ENCODE results near the gene SORCS2. TPM values are rescaled to one million over a fixed set of nuclear protein-coding genes. Genes with fewer than 3 reads are reported as not detected.

Gene SORCS2
- total RNA-seq, 1 donor from 2014 or later: not detected

- H3K9me3 Mint-ChIP-seq: no peaks in the 10 kb centered on the region
- no peak overlapping the region for H3K27ac Mint-ChIP-seq
- H3K27me3 Mint-ChIP-seq (ENCODE audit: insufficient read depth): no peaks in the 10 kb centered on the region
- H3K4me3 Mint-ChIP-seq: no peak overlapping the region
- H3K36me3 Mint-ChIP-seq (ENCODE audit: low read depth): no peaks in the 10 kb centered on the region
- H3K4me1 Mint-ChIP-seq (ENCODE audit: low read depth): no peaks in the 10 kb centered on the region
- intact Hi-C loops (cut with micrococcal nuclease): no loop called here
- DNase-seq (ENCODE audit: low spot score): no peak
Measured at GRCh38 chr4:7686070-7686870, 493.9 kb downstream of the SORCS2 start.

GRCh38 chr4:7687006-7687405, 494.7 kb downstream of the SORCS2 start:
- H3K27me3 Mint-ChIP-seq (ENCODE audit: insufficient read depth): no peaks in the 10 kb centered on the region
- no peaks in the 10 kb centered on the region for H3K36me3 Mint-ChIP-seq (ENCODE audit: low read depth)
- H3K9me3 Mint-ChIP-seq: no peaks in the 10 kb centered on the region
- DNase-seq (ENCODE audit: low spot score): no peak
- H3K4me3 Mint-ChIP-seq: no peak overlapping the region
- H3K4me1 Mint-ChIP-seq (ENCODE audit: low read depth): no peaks in the 10 kb centered on the region
- intact Hi-C loops (cut with micrococcal nuclease): no loop called here
- no peak overlapping the region for H3K27ac Mint-ChIP-seq

- intact Hi-C loops (cut with micrococcal nuclease): no loop called here
- Mint-ChIP-seq H3K36me3 (ENCODE audit: low read depth) (no peaks in the 10 kb centered on the region), H3K27ac (no peak overlapping the region), H3K4me1 (ENCODE audit: low read depth) (no peaks in the 10 kb centered on the region), H3K9me3 (no peaks in the 10 kb centered on the region), H3K4me3 (no peak overlapping the region), H3K27me3 (ENCODE audit: insufficient read depth) (no peaks in the 10 kb centered on the region)
- no peak for DNase-seq (ENCODE audit: low spot score)
Measured at GRCh38 chr4:7687796-7688195, 495.5 kb downstream of the SORCS2 start.

GRCh38 chr4:7689773-7690693, 497.7 kb downstream of the SORCS2 start:
- DNase-seq (ENCODE audit: low spot score): no peak
- Mint-ChIP-seq H3K27me3 (ENCODE audit: insufficient read depth) (no peaks in the 10 kb centered on the region), H3K36me3 (ENCODE audit: low read depth) (no peaks in the 10 kb centered on the region), H3K27ac (no peak overlapping the region), H3K4me3 (no peak overlapping the region), H3K4me1 (ENCODE audit: low read depth) (no peaks in the 10 kb centered on the region), H3K9me3 (no peaks in the 10 kb centered on the region)
- intact Hi-C loops (cut with micrococcal nuclease): no loop called here

- no peaks in the 10 kb centered on the region for H3K36me3 Mint-ChIP-seq (ENCODE audit: low read depth)
- DNase-seq (ENCODE audit: low spot score): no peak
- no peak overlapping the region for H3K4me3 Mint-ChIP-seq
- no peak overlapping the region for H3K27ac Mint-ChIP-seq
- H3K4me1 Mint-ChIP-seq (ENCODE audit: low read depth): no peaks in the 10 kb centered on the region
- intact Hi-C loops (cut with micrococcal nuclease): no loop called here
- no peaks in the 10 kb centered on the region for H3K27me3 Mint-ChIP-seq (ENCODE audit: insufficient read depth)
- H3K9me3 Mint-ChIP-seq: no peaks in the 10 kb centered on the region
Measured at GRCh38 chr4:7691061-7691460, 498.7 kb downstream of the SORCS2 start.

GRCh38 chr4:7691982-7692381, 499.6 kb downstream of the SORCS2 start:
- no peak overlapping the region for H3K27ac Mint-ChIP-seq
- no peaks in the 10 kb centered on the region for H3K4me1 Mint-ChIP-seq (ENCODE audit: low read depth)
- intact Hi-C loops (cut with micrococcal nuclease): no loop called here
- no peaks in the 10 kb centered on the region for H3K9me3 Mint-ChIP-seq
- no peaks in the 10 kb centered on the region for H3K36me3 Mint-ChIP-seq (ENCODE audit: low read depth)
- DNase-seq (ENCODE audit: low spot score): no peak
- H3K27me3 Mint-ChIP-seq (ENCODE audit: insufficient read depth): no peaks in the 10 kb centered on the region
- no peak overlapping the region for H3K4me3 Mint-ChIP-seq

- Mint-ChIP-seq H3K4me3 (no peak overlapping the region), H3K9me3 (no peaks in the 10 kb centered on the region), H3K4me1 (ENCODE audit: low read depth) (no peaks in the 10 kb centered on the region), H3K27me3 (ENCODE audit: insufficient read depth) (no peaks in the 10 kb centered on the region), H3K36me3 (ENCODE audit: low read depth) (no peaks in the 10 kb centered on the region), H3K27ac (no peak overlapping the region)
- no peak for DNase-seq (ENCODE audit: low spot score)
- intact Hi-C loops (cut with micrococcal nuclease): no loop called here
Measured at GRCh38 chr4:7692451-7693236, 500.3 kb downstream of the SORCS2 start.

GRCh38 chr4:7693237-7693608, 500.9 kb downstream of the SORCS2 start:
- DNase-seq (ENCODE audit: low spot score): no peak
- H3K36me3 Mint-ChIP-seq (ENCODE audit: low read depth): no peaks in the 10 kb centered on the region
- no peak overlapping the region for H3K27ac Mint-ChIP-seq
- no peaks in the 10 kb centered on the region for H3K4me1 Mint-ChIP-seq (ENCODE audit: low read depth)
- H3K27me3 Mint-ChIP-seq (ENCODE audit: insufficient read depth): no peaks in the 10 kb centered on the region
- intact Hi-C loops (cut with micrococcal nuclease): no loop called here
- H3K9me3 Mint-ChIP-seq: no peaks in the 10 kb centered on the region
- no peak overlapping the region for H3K4me3 Mint-ChIP-seq

- Mint-ChIP-seq H3K4me1 (ENCODE audit: low read depth) (no peaks in the 10 kb centered on the region), H3K9me3 (no peaks in the 10 kb centered on the region), H3K27me3 (ENCODE audit: insufficient read depth) (no peaks in the 10 kb centered on the region), H3K27ac (no peak overlapping the region), H3K36me3 (ENCODE audit: low read depth) (no peaks in the 10 kb centered on the region), H3K4me3 (no peak overlapping the region)
- no peak for DNase-seq (ENCODE audit: low spot score)
- intact Hi-C loops (cut with micrococcal nuclease): no loop called here
Measured at GRCh38 chr4:7693711-7694110, 501.4 kb downstream of the SORCS2 start.

GRCh38 chr4:7694324-7694723, 502.0 kb downstream of the SORCS2 start:
- no peaks in the 10 kb centered on the region for H3K9me3 Mint-ChIP-seq
- no peak for DNase-seq (ENCODE audit: low spot score)
- no peaks in the 10 kb centered on the region for H3K36me3 Mint-ChIP-seq (ENCODE audit: low read depth)
- intact Hi-C loops (cut with micrococcal nuclease): no loop called here
- H3K4me3 Mint-ChIP-seq: no peak overlapping the region
- H3K27ac Mint-ChIP-seq: no peak overlapping the region
- H3K27me3 Mint-ChIP-seq (ENCODE audit: insufficient read depth): no peaks in the 10 kb centered on the region
- no peaks in the 10 kb centered on the region for H3K4me1 Mint-ChIP-seq (ENCODE audit: low read depth)

GRCh38 chr4:7697343-7697742, 505.0 kb downstream of the SORCS2 start:
- H3K27ac Mint-ChIP-seq: no peak overlapping the region
- no peak overlapping the region for H3K4me3 Mint-ChIP-seq
- peaks cover 1% of the 10 kb centered on the region for H3K27me3 Mint-ChIP-seq (ENCODE audit: insufficient read depth)
- intact Hi-C loops (cut with micrococcal nuclease): no loop called here
- H3K9me3 Mint-ChIP-seq: no peaks in the 10 kb centered on the region
- no peak for DNase-seq (ENCODE audit: low spot score)
- no peaks in the 10 kb centered on the region for H3K4me1 Mint-ChIP-seq (ENCODE audit: low read depth)
- no peaks in the 10 kb centered on the region for H3K36me3 Mint-ChIP-seq (ENCODE audit: low read depth)

GRCh38 chr4:7697821-7698220, 505.5 kb downstream of the SORCS2 start:
- intact Hi-C loops (cut with micrococcal nuclease): no loop called here
- no peaks in the 10 kb centered on the region for H3K36me3 Mint-ChIP-seq (ENCODE audit: low read depth)
- no peaks in the 10 kb centered on the region for H3K9me3 Mint-ChIP-seq
- no peak overlapping the region for H3K4me3 Mint-ChIP-seq
- peaks cover 1% of the 10 kb centered on the region for H3K27me3 Mint-ChIP-seq (ENCODE audit: insufficient read depth)
- no peaks in the 10 kb centered on the region for H3K4me1 Mint-ChIP-seq (ENCODE audit: low read depth)
- no peak for DNase-seq (ENCODE audit: low spot score)
- H3K27ac Mint-ChIP-seq: no peak overlapping the region

- intact Hi-C loops (cut with micrococcal nuclease): no loop called here
- no peak overlapping the region for H3K4me3 Mint-ChIP-seq
Measured at GRCh38 chr4:7698584-7698983, 506.2 kb downstream of the SORCS2 start.

More at GRCh38 chr4:7698584-7698983, 506.2 kb downstream of the SORCS2 start:
- Mint-ChIP-seq H3K27me3 (ENCODE audit: insufficient read depth) (peaks cover 1% of the 10 kb centered on the region), H3K27ac (no peak overlapping the region), H3K4me1 (ENCODE audit: low read depth) (no peaks in the 10 kb centered on the region), H3K36me3 (ENCODE audit: low read depth) (no peaks in the 10 kb centered on the region), H3K9me3 (no peaks in the 10 kb centered on the region)
- no peak for DNase-seq (ENCODE audit: low spot score)

Data from activated T-helper 1 cell treated with anti-CD3 and anti-CD28 coated beads, Interleukin-12 subunit alpha, Interleukin-12 subunit beta, Interleukin-2, Interleukin-4 antibody, amounts not matched to agents 30 ng/mL and 10 ng/mL and 1 ng/mL, durations not matched to agents 14 hours and 24 hours and 36 hours (primary cell).